H1 (cell line): Measurements from ENCODE around the gene TSPEAR. TPM values are rescaled to one million over a fixed set of nuclear protein-coding genes. Genes with fewer than 3 reads are reported as not detected.
A peak's percentile ranks its signal among the peaks of the same experiment; 100 is the strongest.

Source experiments
- ASH2L ChIP-seq: fragments of 200-600, 300-600 bp; sonication (generic); IDR thresholded peaks from one replicate; pipeline ENCODE4 v1.7.1; 2017; ENCODE audit warnings: low read length
- CBX8 ChIP-seq: fragments of 300-800, 300-1000 bp; sonication (generic); IDR thresholded peaks from 2 replicates; pipeline ENCODE4 v1.7.1; 2016; ENCODE audit warnings: low read depth, low read length, borderline replicate concordance
- CHD1 ChIP-seq: IDR thresholded peaks from 2 replicates; pipeline ENCODE4 v1.6.1; 2012; ENCODE audit warnings: low read depth, low read length, improper control_type of control experiment
- CTBP2 ChIP-seq: IDR thresholded peaks from 2 replicates; pipeline ENCODE4 v1.7.0; 2011; ENCODE audit warnings: borderline replicate concordance, mild to moderate bottlenecking, moderate library complexity, mixed read lengths, low read length; ENCODE audit not compliant: insufficient read depth, insufficient read length
- CTCF ChIP-seq, 3 experiments: IDR thresholded peaks; 1 replicate in 2 of 3; 2 replicates in 1 of 3; pipeline versions ENCODE4 v1.5.1 to v1.6.1; 2011; ENCODE audit warnings: low read length in 3 of 3, mild to moderate bottlenecking in 3 of 3, inconsistent platforms in 2 of 3, low read depth in 1 of 3, moderate library complexity in 1 of 3; ENCODE audit not compliant: insufficient read depth in 1 of 3; ENCODE audit errors: control extremely low read depth in 1 of 3
- EGR1 ChIP-seq: IDR thresholded peaks from 2 replicates; pipeline ENCODE4 v1.6.1; 2011; ENCODE audit warnings: low read depth, low read length, borderline replicate concordance
- GTF2F1 ChIP-seq: IDR thresholded peaks from 2 replicates; pipeline ENCODE4 v1.6.1; 2012; ENCODE audit warnings: low read depth, low read length, improper control_type of control experiment, borderline replicate concordance
- JUN ChIP-seq: IDR thresholded peaks from 2 replicates; pipeline ENCODE4 v1.6.1; 2011; ENCODE audit warnings: low read depth, mild to moderate bottlenecking, improper control_type of control experiment, low read length
- JUND ChIP-seq: IDR thresholded peaks from 2 replicates; pipeline ENCODE4 v1.6.1; 2011; ENCODE audit warnings: mild to moderate bottlenecking, improper control_type of control experiment, low read length
- RNF2 ChIP-seq: fragments of 200-900, 300-1000 bp; sonication (generic); IDR thresholded peaks from 2 replicates; pipeline ENCODE4 v1.7.1; 2016; ENCODE audit warnings: borderline replicate concordance, low read depth, mild to moderate bottlenecking, antibody characterized with exemption, low read length; ENCODE audit not compliant: poor library complexity, severe bottlenecking; ENCODE audit errors: missing control alignments
- RXRA ChIP-seq: IDR thresholded peaks from 2 replicates; pipeline ENCODE4 v1.6.1; 2011; ENCODE audit warnings: low read depth, mild to moderate bottlenecking, low read length, moderate library complexity; ENCODE audit not compliant: insufficient read depth
- SAP30 ChIP-seq: fragments of 300-600 bp; sonication (generic); IDR thresholded peaks from 2 replicates; pipeline ENCODE4 v1.7.1; 2012; ENCODE audit warnings: low read length, moderate library complexity, mild to moderate bottlenecking, inconsistent platforms; ENCODE audit not compliant: insufficient read depth, insufficient replicate concordance
- SRF ChIP-seq: IDR thresholded peaks from 2 replicates; pipeline ENCODE4 v1.6.1; 2011; ENCODE audit warnings: mild to moderate bottlenecking, low read depth, low read length, moderate library complexity
- TAF1 ChIP-seq: IDR thresholded peaks from 2 replicates; pipeline ENCODE4 v1.6.1; 2011; ENCODE audit warnings: mild to moderate bottlenecking, low read depth, low read length
- TBP ChIP-seq: IDR thresholded peaks from 2 replicates; pipeline ENCODE4 v1.6.1; 2011; ENCODE audit warnings: low read depth, low read length, improper control_type of control experiment
- USF2 ChIP-seq: IDR thresholded peaks from 2 replicates; pipeline ENCODE4 v1.6.1; 2011; ENCODE audit warnings: low read length, improper control_type of control experiment
- YY1 ChIP-seq: IDR thresholded peaks from 2 replicates; pipeline ENCODE4 v1.6.1; 2011; ENCODE audit warnings: low read depth, mild to moderate bottlenecking, low read length
- polyA plus RNA-seq, 7 experiments: library from polyadenylated mRNA; depleted of rRNA in 3 of 7; stranded (reverse) in 5 of 7; unstranded in 2 of 7; fragments of >200 nt in 5 of 7; fragments of 200-250 nt in 2 of 7; gene quantifications; 1 replicate in 5 of 7; 2 replicates in 1 of 7; 4 replicates in 1 of 7; pipeline versions ENCODE4 v1.2.1 to v1.2.3, GENCODE V29; 2011 to 2013; ENCODE audit warnings: missing spikeins in 2 of 7, mixed read lengths in 2 of 7
- total RNA-seq: library from RNA; stranded (reverse); fragmentation: NEBNext Ultra II Directional; extraction: Animal tissue kit (Norgen Biotek cat#: 25700); gene quantifications from 2 replicates; pipeline ENCODE4 v1.2.1, GENCODE V29; 2021

Gene TSPEAR
- total and polyA plus RNA-seq, 2 of the 8 experiments (the other 6 are each of a cell fraction or from before 2014, with no cell fraction given) = 0.58 to 0.89 TPM

GRCh38 chr21:44489962-44490361 lies 221.4 kb downstream of the TSPEAR start (continued):
- TF ChIP-seq CTCF (IDR thresholded peaks at IDR 0.05; ENCODE audit: control extremely low read depth in 1 of 3, insufficient read depth in 1 of 3, low read depth in 1 of 3, low read length in 3 of 3) (peak; percentile 39 to 61 (median 60)), YY1 (no peak), GTF2F1 (no peak), TAF1 (no peak), JUND (no peak), CHD1 (no peak), EGR1 (0 out of 2 replicates have a peak, but pooled peaks have one; percentile 39), RNF2 (no peak), CTBP2 (no peak), TBP (no peak), USF2 (no peak), SAP30 (no peak), RXRA (no peak), ASH2L (no peak), SRF (no peak), JUN (no peak), CBX8 (no peak)
